MM.1S (cell line): ENCODE data around the gene RABEPK.
"Not testable (repeated sequence)": the region's sequence is repeated elsewhere in the genome, so short reads cannot be mapped to it uniquely, and the experiment has no call there.

Source experiments
- DNase-seq: peaks from one replicate; pipeline ENCODE4 v3.0.0-alpha.2; 2015
- H2AFZ ChIP-seq: fragments of 300-600 bp; sonication (generic); 2 replicates; pipeline ENCODE4 v1.6.0; 2016; ENCODE audit warnings: antibody characterized with exemption, low read length
- H3F3A ChIP-seq: fragments of 300-600 bp; sonication (generic); 2 replicates; pipeline ENCODE4 v1.6.1; 2016; ENCODE audit warnings: mild to moderate bottlenecking, antibody characterized with exemption, low read length, moderate library complexity, mixed read lengths; ENCODE audit not compliant: insufficient read depth
- H3K27ac ChIP-seq: fragments of 300-600 bp; sonication (generic); 2 replicates; pipeline ENCODE4 v1.5.1; 2016; ENCODE audit warnings: mild to moderate bottlenecking, low read length
- H3K27me3 ChIP-seq: fragments of 300-600 bp; sonication (generic); replicated peaks from 2 replicates; pipeline ENCODE4 v1.6.0; 2016; ENCODE audit warnings: low read length; ENCODE audit not compliant: insufficient read depth
- H3K36me3 ChIP-seq: fragments of 300-600 bp; sonication (generic); replicated peaks from 2 replicates; pipeline ENCODE4 v1.6.1; 2016; ENCODE audit warnings: mild to moderate bottlenecking, low read length, mixed read lengths; ENCODE audit not compliant: insufficient read depth
- H3K4me1 ChIP-seq: fragments of 300-600 bp; sonication (generic); 2 replicates; pipeline ENCODE4 v1.6.1; 2016; ENCODE audit warnings: low read length, mixed read lengths
- H3K4me2 ChIP-seq: fragments of 300-600 bp; sonication (generic); 2 replicates; pipeline ENCODE4 v1.6.0; 2016; ENCODE audit warnings: low read depth, low read length
- H3K4me3 ChIP-seq: fragments of 300-600 bp; sonication (generic); 2 replicates; pipeline ENCODE4 v1.5.1; 2016; ENCODE audit warnings: low read length, mixed read lengths
- H3K79me2 ChIP-seq: fragments of 300-600 bp; sonication (generic); 2 replicates; pipeline ENCODE4 v1.6.1; 2016; ENCODE audit warnings: mixed run types, low read length, mixed read lengths
- H3K9ac ChIP-seq: fragments of 300-600 bp; sonication (generic); 2 replicates; pipeline ENCODE4 v1.6.1; 2016; ENCODE audit warnings: low read length, mixed read lengths
- H3K9me2 ChIP-seq: fragments of 300-600 bp; sonication (generic); replicated peaks from 2 replicates; pipeline ENCODE4 v1.6.1; 2016; ENCODE audit warnings: mild to moderate bottlenecking, low read length, mixed read lengths; ENCODE audit not compliant: insufficient read depth
- H3K9me3 ChIP-seq: fragments of 300-600 bp; sonication (generic); replicated peaks from 2 replicates; pipeline ENCODE4 v1.6.1; 2016; ENCODE audit warnings: mild to moderate bottlenecking, low read length, mixed read lengths; ENCODE audit not compliant: insufficient read depth
- H4K20me1 ChIP-seq: fragments of 300-600 bp; sonication (generic); 2 replicates; pipeline ENCODE4 v1.6.1; 2016; ENCODE audit warnings: mild to moderate bottlenecking, low read length, moderate library complexity, mixed read lengths; ENCODE audit not compliant: insufficient read depth
- EZH2 ChIP-seq: fragments of 300-600 bp; sonication (generic); optimal IDR thresholded peaks from 2 replicates; pipeline ENCODE3; 2017; ENCODE audit warnings: low read depth, mild to moderate bottlenecking, antibody characterized with exemption, low read length, mixed read lengths
- EZH2phosphoT487 ChIP-seq: fragments of 300-600 bp; sonication (generic); IDR thresholded peaks from 2 replicates; pipeline ENCODE4 v1.6.1; 2018; ENCODE audit warnings: antibody characterized with exemption, low read length
- TF ChIP-seq, protein P1 (sequence below): fragments of 300-600 bp; sonication (generic); IDR thresholded peaks from 2 replicates; pipeline ENCODE4 v1.5.1; 2016; ENCODE audit warnings: antibody characterized with exemption, low read length, mixed read lengths

The RABEPK gene

GRCh38 chr9:125260561-125260960, 60.2 kb downstream of the RABEPK start:
- no peak overlapping the region; the same call in 1 of the 2 replicates for H3K4me2 ChIP-seq
- DNase-seq = no peak
- H3K4me3 ChIP-seq = no peak overlapping the region
- no peaks in the 10 kb centered on the region for H3K9me2 ChIP-seq
- peaks cover 4% of the 10 kb centered on the region; the same call in 1 of the 2 replicates for H3F3A ChIP-seq
- no peaks in the 10 kb centered on the region; the same call in 1 of the 2 replicates for H3K4me1 ChIP-seq
- TF ChIP-seq, protein P1, sequence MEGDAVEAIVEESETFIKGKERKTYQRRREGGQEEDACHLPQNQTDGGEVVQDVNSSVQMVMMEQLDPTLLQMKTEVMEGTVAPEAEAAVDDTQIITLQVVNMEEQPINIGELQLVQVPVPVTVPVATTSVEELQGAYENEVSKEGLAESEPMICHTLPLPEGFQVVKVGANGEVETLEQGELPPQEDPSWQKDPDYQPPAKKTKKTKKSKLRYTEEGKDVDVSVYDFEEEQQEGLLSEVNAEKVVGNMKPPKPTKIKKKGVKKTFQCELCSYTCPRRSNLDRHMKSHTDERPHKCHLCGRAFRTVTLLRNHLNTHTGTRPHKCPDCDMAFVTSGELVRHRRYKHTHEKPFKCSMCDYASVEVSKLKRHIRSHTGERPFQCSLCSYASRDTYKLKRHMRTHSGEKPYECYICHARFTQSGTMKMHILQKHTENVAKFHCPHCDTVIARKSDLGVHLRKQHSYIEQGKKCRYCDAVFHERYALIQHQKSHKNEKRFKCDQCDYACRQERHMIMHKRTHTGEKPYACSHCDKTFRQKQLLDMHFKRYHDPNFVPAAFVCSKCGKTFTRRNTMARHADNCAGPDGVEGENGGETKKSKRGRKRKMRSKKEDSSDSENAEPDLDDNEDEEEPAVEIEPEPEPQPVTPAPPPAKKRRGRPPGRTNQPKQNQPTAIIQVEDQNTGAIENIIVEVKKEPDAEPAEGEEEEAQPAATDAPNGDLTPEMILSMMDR = no peak
- no peak for TF ChIP-seq EZH2
- no peak for TF ChIP-seq EZH2phosphoT487
- no peak overlapping the region for H3K27ac ChIP-seq
- no peaks in the 10 kb centered on the region for H3K27me3 ChIP-seq
- H4K20me1 ChIP-seq = no peaks in the 10 kb centered on the region
- H3K36me3 ChIP-seq = no peaks in the 10 kb centered on the region
- no peak overlapping the region for H3K9ac ChIP-seq
- no peaks in the 10 kb centered on the region for H3K9me3 ChIP-seq
- no peak overlapping the region for H2AFZ ChIP-seq
- H3K79me2 ChIP-seq = peaks cover 39% of the 10 kb centered on the region

GRCh38 chr9:125261501-125262293, 61.4 kb downstream of the RABEPK start, which contains the start of gene GAPVD1:
Gene GAPVD1, plus strand, starts transcription at chr9:125261826. Its CDS starts 37,096 bp downstream, at chr9:125298922.
- peak within 1 kb of the TSS; percentile 77 for H3K4me2 ChIP-seq
- H3K9me3 ChIP-seq = no peaks in the 10 kb centered on the region
- H3K79me2 ChIP-seq = peaks cover 45% of the 10 kb centered on the region
- peak within 1 kb of the TSS; percentile 87 for H3K9ac ChIP-seq
- no peaks in the 10 kb centered on the region for H4K20me1 ChIP-seq
- peak within 1 kb of the TSS; percentile 31; the same call in 1 of the 2 replicates for H3K27ac ChIP-seq
- H3F3A ChIP-seq = peaks cover 4% of the 10 kb centered on the region; the same call in 1 of the 2 replicates
- H3K27me3 ChIP-seq = no peaks in the 10 kb centered on the region
- peak; percentile 94 for DNase-seq
- peak within 1 kb of the TSS; percentile 95 for H3K4me3 ChIP-seq
- no peaks in the 10 kb centered on the region for H3K36me3 ChIP-seq
- peak within 1 kb of the TSS; percentile 86 for H2AFZ ChIP-seq
- TF ChIP-seq EZH2phosphoT487 (no peak), EZH2 (no peak)
- TF ChIP-seq, protein P1 = peak; percentile 46
- H3K4me1 ChIP-seq = no peaks in the 10 kb centered on the region; the same call in 1 of the 2 replicates
- no peaks in the 10 kb centered on the region for H3K9me2 ChIP-seq

- H3K4me2 ChIP-seq = peak overlapping the region; percentile 77
- H3K9ac ChIP-seq = peak overlapping the region; percentile 87
- peak; percentile 19 for DNase-seq
- H3K9me3 ChIP-seq = no peaks in the 10 kb centered on the region
- H3K4me3 ChIP-seq = peak overlapping the region; percentile 95
- H3K27ac ChIP-seq = no peak overlapping the region
- peaks cover 52% of the 10 kb centered on the region for H3K79me2 ChIP-seq
- no peaks in the 10 kb centered on the region for H4K20me1 ChIP-seq
- peaks cover 4% of the 10 kb centered on the region; the same call in 1 of the 2 replicates for H3F3A ChIP-seq
- no peaks in the 10 kb centered on the region for H3K36me3 ChIP-seq
- H2AFZ ChIP-seq = peak overlapping the region; percentile 86
- TF ChIP-seq, protein P1 = no peak
- TF ChIP-seq EZH2phosphoT487 (no peak), EZH2 (no peak)
- H3K9me2 ChIP-seq = no peaks in the 10 kb centered on the region
- H3K4me1 ChIP-seq = no peaks in the 10 kb centered on the region; the same call in 1 of the 2 replicates
- H3K27me3 ChIP-seq = no peaks in the 10 kb centered on the region
Measured at GRCh38 chr9:125262294-125262991, 62.1 kb downstream of the RABEPK start.

DNA sequence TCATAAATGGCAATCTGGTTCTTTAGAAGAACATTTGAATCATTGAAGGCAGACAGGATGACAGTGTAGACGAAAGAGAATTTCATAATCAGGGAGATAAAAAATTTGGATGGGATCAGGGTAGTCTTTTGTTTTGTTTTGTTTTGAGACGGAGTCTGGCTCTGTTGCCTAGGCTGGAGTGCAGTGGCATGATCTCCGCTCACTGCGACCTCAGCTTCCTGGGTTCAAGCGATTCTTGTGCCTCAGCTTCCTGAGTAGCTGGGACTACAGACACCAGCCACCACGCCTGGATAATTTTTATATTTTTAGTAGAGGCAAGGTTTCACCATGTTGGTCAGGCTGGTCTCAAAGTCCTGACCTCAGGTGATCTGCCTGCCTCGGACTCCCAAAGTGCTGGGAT, 63.7 kb downstream of the RABEPK start:
- H3K9ac ChIP-seq, H3K4me3 ChIP-seq, H4K20me1 ChIP-seq, H2AFZ ChIP-seq, H3K9me2 ChIP-seq, H3K4me1 ChIP-seq, H3K36me3 ChIP-seq, DNase-seq, H3F3A ChIP-seq, H3K4me2 ChIP-seq, H3K27ac ChIP-seq, H3K9me3 ChIP-seq, H3K27me3 ChIP-seq: not testable (repeated sequence)
- H3K79me2 ChIP-seq = peaks cover 67% of the 10 kb centered on the region
